ENCODE measurements around the gene HRCT1.
"Not testable (repeated sequence)": the region's sequence is repeated elsewhere in the genome, so short reads cannot be mapped to it uniquely, and the experiment has no call there.

The HRCT1 gene

DNA sequence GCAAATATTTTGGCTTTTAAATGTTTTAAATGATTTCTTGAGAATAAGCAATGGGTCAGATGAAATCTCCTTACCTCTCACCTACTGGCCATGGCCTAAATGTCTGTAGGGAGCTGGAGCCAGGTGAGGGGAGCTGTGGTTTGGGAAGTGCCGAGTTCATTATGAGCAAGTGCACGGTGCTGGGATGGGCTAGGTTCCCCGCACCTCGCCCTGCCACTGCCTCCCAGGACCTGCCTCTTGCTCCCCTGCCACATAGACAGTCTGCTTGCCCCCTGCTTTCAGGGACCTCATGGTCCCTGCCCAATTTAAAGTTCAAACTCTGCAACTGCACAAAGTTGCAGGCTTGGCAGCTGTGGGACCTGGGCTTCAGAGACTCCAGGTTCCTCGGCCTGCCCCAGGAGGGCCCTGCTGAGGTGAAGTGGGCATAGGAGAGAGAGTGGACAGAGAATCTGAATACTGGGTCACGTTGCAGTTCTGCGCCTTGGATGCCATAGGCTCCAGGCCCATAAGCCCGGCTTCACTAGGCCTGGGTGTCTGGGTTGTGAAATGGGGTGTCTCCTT, 41.2 kb upstream of the HRCT1 start:
- Histone ChIP-seq H3K9ac (no peak overlapping the region), H4K20me1 (no peaks in the 10 kb centered on the region), H3K9me3 (no peaks in the 10 kb centered on the region), H3K4me2 (no peak overlapping the region), H3K4me3 (no peak overlapping the region), H3K4me1 (no peaks in the 10 kb centered on the region), H3K36me3 (no peaks in the 10 kb centered on the region), H3K27ac (no peak overlapping the region), H3K27me3 (no peaks in the 10 kb centered on the region)
- TF ChIP-seq Cebpa-rat (IDR thresholded peaks at IDR 0.05) = no peak

- no peak for TF ChIP-seq Cebpa-rat (IDR thresholded peaks at IDR 0.05)
- Histone ChIP-seq H3K4me2 (no peak overlapping the region), H4K20me1 (no peaks in the 10 kb centered on the region), H3K9ac (no peak overlapping the region), H3K36me3 (no peaks in the 10 kb centered on the region), H3K27me3 (no peaks in the 10 kb centered on the region), H3K4me3 (no peak overlapping the region), H3K9me3 (no peaks in the 10 kb centered on the region), H3K27ac (no peak overlapping the region), H3K4me1 (no peaks in the 10 kb centered on the region)
Observed at GRCh38 chr9:35867538-35867937, 38.5 kb upstream of the HRCT1 start.

DNA sequence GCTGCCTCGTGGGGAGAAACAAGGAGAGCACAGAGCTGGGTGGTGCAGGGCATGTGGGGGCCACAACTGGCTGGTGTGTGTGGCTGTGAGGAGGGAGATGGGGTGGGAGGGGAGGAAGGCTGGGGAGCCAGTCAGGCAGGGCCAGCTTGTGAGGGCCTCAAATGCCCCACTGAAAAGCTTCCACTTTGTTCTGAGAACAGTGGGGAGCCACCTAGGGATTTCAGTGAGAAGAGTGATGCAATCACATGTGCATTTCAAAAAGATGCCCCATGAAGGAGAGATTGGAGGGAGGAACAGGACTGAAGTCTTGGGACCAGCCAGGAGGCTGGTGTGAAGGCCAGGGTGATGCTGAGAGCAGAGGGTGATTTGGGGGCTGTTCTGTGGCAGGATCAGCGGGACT, 37.1 kb upstream of the HRCT1 start:
- Histone ChIP-seq H3K4me2 (no peak overlapping the region), H3K9ac (no peak overlapping the region), H3K4me1 (no peaks in the 10 kb centered on the region), H3K4me3 (no peak overlapping the region), H3K27ac (no peak overlapping the region), H4K20me1 (no peaks in the 10 kb centered on the region), H3K27me3 (no peaks in the 10 kb centered on the region), H3K9me3 (no peaks in the 10 kb centered on the region), H3K36me3 (no peaks in the 10 kb centered on the region)
- TF ChIP-seq Cebpa-rat (IDR thresholded peaks at IDR 0.05) = 0 out of 2 replicates have a peak, but pooled peaks have one; percentile 43

- no peaks in the 10 kb centered on the region for H4K20me1 ChIP-seq
- H3K4me1 ChIP-seq = no peaks in the 10 kb centered on the region
- no peak overlapping the region for H3K4me3 ChIP-seq
- no peak overlapping the region for H3K9ac ChIP-seq
- H3K27me3 ChIP-seq = no peaks in the 10 kb centered on the region
- H3K27ac ChIP-seq = no peak overlapping the region
- no peak for TF ChIP-seq Cebpa-rat (IDR thresholded peaks at IDR 0.05)
- H3K4me2 ChIP-seq = no peak overlapping the region
- no peaks in the 10 kb centered on the region for H3K36me3 ChIP-seq
- no peaks in the 10 kb centered on the region for H3K9me3 ChIP-seq
Observed at GRCh38 chr9:35869621-35870216, 36.3 kb upstream of the HRCT1 start.

- Histone ChIP-seq H3K27ac (no peak within 1 kb of the TSS), H3K4me1 (no peaks in the 10 kb centered on the region), H3K4me2 (no peak within 1 kb of the TSS), H3K27me3 (no peaks in the 10 kb centered on the region), H3K9me3 (no peaks in the 10 kb centered on the region), H3K4me3 (no peak within 1 kb of the TSS), H3K36me3 (no peaks in the 10 kb centered on the region), H3K9ac (no peak within 1 kb of the TSS), H4K20me1 (no peaks in the 10 kb centered on the region)
- no peak for TF ChIP-seq Cebpa-rat (IDR thresholded peaks at IDR 0.05)
Observed at GRCh38 chr9:35870351-35870923, 35.6 kb upstream of the HRCT1 start, which contains the start of gene OR13J1. Gene OR13J1, minus strand, starts transcription at chr9:35870401. Its CDS starts 0 bp downstream, at chr9:35870401.

- H4K20me1 ChIP-seq = no peaks in the 10 kb centered on the region
Observed at GRCh38 chr9:35871545-35871944, 34.5 kb upstream of the HRCT1 start.

GRCh38 chr9:35872505-35872904, 33.5 kb upstream of the HRCT1 start:
- Histone ChIP-seq H3K9ac (no peak overlapping the region), H3K9me3 (peaks cover 10% of the 10 kb centered on the region), H3K36me3 (no peaks in the 10 kb centered on the region), H3K4me2 (no peak overlapping the region), H3K27me3 (no peaks in the 10 kb centered on the region), H3K4me3 (no peak overlapping the region), H4K20me1 (no peaks in the 10 kb centered on the region), H3K27ac (no peak overlapping the region), H3K4me1 (no peaks in the 10 kb centered on the region)
- no peak for TF ChIP-seq Cebpa-rat (IDR thresholded peaks at IDR 0.05)

More at GRCh38 chr9:35871545-35871944, 34.5 kb upstream of the HRCT1 start:
- Histone ChIP-seq H3K4me1 (no peaks in the 10 kb centered on the region), H3K9me3 (peaks cover 1% of the 10 kb centered on the region; the same call in 1 of the 2 replicates), H3K9ac (no peak overlapping the region), H3K27ac (no peak overlapping the region), H3K36me3 (no peaks in the 10 kb centered on the region), H3K4me2 (no peak overlapping the region), H3K4me3 (no peak overlapping the region), H3K27me3 (no peaks in the 10 kb centered on the region)
- TF ChIP-seq Cebpa-rat (IDR thresholded peaks at IDR 0.05) = no peak

- Histone ChIP-seq H3K27ac (no peak overlapping the region), H3K27me3 (no peaks in the 10 kb centered on the region), H3K4me2 (no peak overlapping the region)
Observed at GRCh38 chr9:35882263-35882848, 23.6 kb upstream of the HRCT1 start.

DNA sequence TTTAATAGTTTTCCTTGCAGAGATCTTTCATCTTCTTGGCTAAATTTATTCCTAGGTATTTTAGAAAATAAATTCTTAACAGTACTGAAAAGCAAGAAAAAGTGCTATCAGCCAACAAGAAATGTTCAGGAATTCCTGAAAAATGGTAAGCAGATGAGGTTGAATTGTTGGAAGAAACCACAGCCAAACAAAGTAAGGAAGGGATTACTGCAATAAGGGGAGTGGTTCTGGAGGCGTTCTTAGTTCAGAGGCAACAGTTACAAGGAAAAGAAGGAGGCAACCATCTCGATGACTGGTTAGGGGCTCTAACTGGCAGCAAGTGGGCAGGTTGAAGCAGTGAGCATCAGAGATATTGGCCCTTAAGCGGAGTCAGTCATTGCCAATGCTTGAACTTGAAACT, 23.0 kb upstream of the HRCT1 start:
- H3K27me3 ChIP-seq = no peaks in the 10 kb centered on the region
- no peak for TF ChIP-seq Cebpa-rat (IDR thresholded peaks at IDR 0.05)
- no peak overlapping the region for H3K4me3 ChIP-seq
- no peak overlapping the region for H3K27ac ChIP-seq
- H3K36me3 ChIP-seq = no peaks in the 10 kb centered on the region
- H3K9ac ChIP-seq = no peak overlapping the region
- H3K9me3 ChIP-seq = no peaks in the 10 kb centered on the region
- H3K4me2 ChIP-seq = no peak overlapping the region
- H3K4me1 ChIP-seq = no peaks in the 10 kb centered on the region
- no peaks in the 10 kb centered on the region for H4K20me1 ChIP-seq

More at GRCh38 chr9:35882263-35882848, 23.6 kb upstream of the HRCT1 start:
- Histone ChIP-seq H3K36me3 (no peaks in the 10 kb centered on the region), H3K4me3 (no peak overlapping the region), H4K20me1 (no peaks in the 10 kb centered on the region), H3K4me1 (no peaks in the 10 kb centered on the region), H3K9me3 (peaks cover 6% of the 10 kb centered on the region), H3K9ac (no peak overlapping the region)
- no peak for TF ChIP-seq Cebpa-rat (IDR thresholded peaks at IDR 0.05)

- H3K4me3 ChIP-seq, H3K4me1 ChIP-seq, H3K27ac ChIP-seq, H4K20me1 ChIP-seq, H3K36me3 ChIP-seq, H3K9me3 ChIP-seq, H3K4me2 ChIP-seq, H3K9ac ChIP-seq, H3K27me3 ChIP-seq: not testable (repeated sequence)
Observed at GRCh38 chr9:35884908-35885307, 21.1 kb upstream of the HRCT1 start.
